Endothelial cell of umbilical vein (primary cell): ENCODE data around the gene TMEM200B. TPM values are rescaled to one million over a fixed set of nuclear protein-coding genes. Genes with fewer than 3 reads are reported as not detected.
"Not testable (repeated sequence)": the region's sequence is repeated elsewhere in the genome, so short reads cannot be mapped to it uniquely, and the experiment has no call there.

Experiments
- BruUV-seq: library from RNA; stranded (reverse); fragments of 400-500 nt; replicated peaks from 2 replicates; lab custom pipeline; 2021; lab: Mats Ljungman, UMichigan
- CTCF ChIA-PET: fragments of 300-600, 350-600 bp; sonication (Branson Sonifier 250); formaldehyde crosslinking; loops from one replicate; lab custom pipeline; 2021; ENCODE audit warnings: antibody characterized with exemption, inconsistent platforms; lab: Charles Lee
- POLR2A ChIA-PET: fragments of 300-600, 350-600 bp; sonication (Branson Sonifier 250); formaldehyde crosslinking; loops from one replicate; lab custom pipeline; 2021; ENCODE audit warnings: antibody characterized with exemption, inconsistent platforms; lab: Charles Lee
- DNase-seq: peaks from one replicate; pipeline ENCODE4 v3.0.0-alpha.2; 2011; ENCODE audit warnings: low read depth, low spot score
- FAIRE-seq: peaks from 2 replicates; lab custom pipeline; 2011; peaks lifted over from hg19 to GRCh38; lab: Jason Lieb, UNC
- H2AFZ ChIP-seq: 2 replicates; pipeline ENCODE4 v1.6.0; 2012; ENCODE audit warnings: low read depth, low read length, control low read depth, inconsistent platforms
- H3K27ac ChIP-seq: 2 replicates; pipeline ENCODE4 v1.5.1; 2011; ENCODE audit warnings: low read depth, mild to moderate bottlenecking, control low read depth, low read length, moderate library complexity; ENCODE audit not compliant: insufficient read depth
- H3K27me3 ChIP-seq, 2 experiments: 2 replicates each; pipeline versions ENCODE4 v1.6.0 to v1.6.1; 2011; ENCODE audit warnings: low read length in 2 of 2, mixed read lengths in 1 of 2; ENCODE audit not compliant: control insufficient read depth in 2 of 2, insufficient read depth in 2 of 2
- H3K36me3 ChIP-seq, 2 experiments: 2 replicates in 1 of 2; 3 replicates in 1 of 2; pipeline ENCODE4 v1.5.1; 2011; ENCODE audit warnings: low read length in 2 of 2, mild to moderate bottlenecking in 1 of 2, moderate library complexity in 1 of 2; ENCODE audit not compliant: control insufficient read depth in 2 of 2, insufficient read depth in 2 of 2; ENCODE audit errors: extremely low read depth in 1 of 2
- H3K4me1 ChIP-seq: 3 replicates; pipeline ENCODE4 v1.5.1; 2011; ENCODE audit warnings: mild to moderate bottlenecking, low read length; ENCODE audit not compliant: control insufficient read depth, insufficient read depth; ENCODE audit errors: extremely low read depth
- H3K4me2 ChIP-seq: 2 replicates; pipeline ENCODE4 v1.6.1; 2011; ENCODE audit warnings: low read length, control low read depth, mixed read lengths; ENCODE audit not compliant: insufficient read depth
- H3K4me3 ChIP-seq, 3 experiments: fragments of 200-600 bp in 1 of 3; sonication (generic), shearing (Covaris generic) in 1 of 3; replicated peaks in 1 of 3; 2 replicates each; pipeline ENCODE4 v1.5.1; 2011 to 2016; ENCODE audit warnings: control low read depth in 3 of 3, low read length in 3 of 3, mild to moderate bottlenecking in 2 of 3, inconsistent platforms in 1 of 3, low read depth in 1 of 3, moderate library complexity in 1 of 3; ENCODE audit not compliant: insufficient read depth in 1 of 3
- H3K79me2 ChIP-seq: 2 replicates; pipeline ENCODE4 v1.6.0; 2012; ENCODE audit warnings: low read length, inconsistent platforms; ENCODE audit not compliant: control insufficient read depth, insufficient read depth
- H3K9ac ChIP-seq: replicated peaks from 2 replicates; pipeline ENCODE3; 2011; ENCODE audit warnings: low read length, control low read depth; ENCODE audit not compliant: insufficient read depth; ENCODE audit errors: extremely low read depth
- H3K9me1 ChIP-seq: replicated peaks from 3 replicates; pipeline ENCODE4 v1.6.0; 2011; ENCODE audit warnings: mild to moderate bottlenecking, low read length; ENCODE audit not compliant: control insufficient read depth, insufficient read depth; ENCODE audit errors: extremely low read depth
- H3K9me3 ChIP-seq: replicated peaks from 2 replicates; pipeline ENCODE4 v1.5.1; 2012; ENCODE audit warnings: low read length, inconsistent platforms; ENCODE audit not compliant: control insufficient read depth, insufficient read depth
- H4K20me1 ChIP-seq: replicated peaks from 2 replicates; pipeline ENCODE3; 2011; ENCODE audit warnings: mild to moderate bottlenecking, low read length; ENCODE audit not compliant: control insufficient read depth, insufficient read depth; ENCODE audit errors: extremely low read depth
- GATA2 ChIP-seq: IDR thresholded peaks from 2 replicates; pipeline ENCODE4 v1.7.0; 2011; ENCODE audit warnings: low read depth, mild to moderate bottlenecking, moderate library complexity, mixed read lengths, low read length; ENCODE audit not compliant: insufficient read length, insufficient read depth
- JUN ChIP-seq: IDR thresholded peaks from 2 replicates; pipeline ENCODE4 v1.6.1; 2011; ENCODE audit warnings: borderline replicate concordance, low read depth; ENCODE audit not compliant: insufficient read length, insufficient read depth
- MYC ChIP-seq: IDR thresholded peaks from one replicate; pipeline ENCODE4 v1.6.1; 2011; ENCODE audit warnings: mild to moderate bottlenecking, low read depth, low read length
- POLR2AphosphoS5 ChIP-seq: IDR thresholded peaks from 2 replicates; pipeline ENCODE4 v1.6.1; 2012; ENCODE audit warnings: low read depth, mild to moderate bottlenecking, control low read depth, low read length, moderate library complexity; ENCODE audit not compliant: insufficient read depth
- dilution Hi-C: fragments of 300-500 bp; cut with MboI; formaldehyde crosslinking; loops from one replicate; pipeline ENCODE4 v1.15.0; 2019; ENCODE audit warnings: low sequenced_read_pairs; ENCODE audit not compliant: extremely low pct_ligation_motif_present
- intact Hi-C: fragments of 100-400 bp; cut with micrococcal nuclease; formaldehyde crosslinking; loops from one replicate; pipeline ENCODE4 v1.10.0; 2022
- polyA plus RNA-seq, 4 experiments: library from polyadenylated mRNA; depleted of rRNA in 3 of 4; stranded (reverse) in 3 of 4; unstranded in 1 of 4; fragments of >200 nt; gene quantifications; 2 replicates each; pipeline versions ENCODE4 v1.2.1 to v1.2.3, GENCODE V29; 2011 to 2012; ENCODE audit warnings: missing spikeins in 1 of 4
- total RNA-seq: library from RNA; stranded (reverse); gene quantifications from 2 replicates; pipeline ENCODE4 v1.2.3, GENCODE V29; 2021
- TF ChIP-seq, protein P1 (sequence below): IDR thresholded peaks from 2 replicates; pipeline ENCODE4 v1.6.1; 2011; ENCODE audit not compliant: insufficient read depth, insufficient read length
- TF ChIP-seq, protein P2 (sequence below), 2 donors: IDR thresholded peaks; 1 replicate in 1 of 2; 2 replicates in 1 of 2; pipeline ENCODE4 v1.5.1; 2011; ENCODE audit warnings: low read length in 2 of 2, mild to moderate bottlenecking in 2 of 2, moderate library complexity in 2 of 2, control low read depth in 1 of 2, inconsistent platforms in 1 of 2, low read depth in 1 of 2; ENCODE audit not compliant: insufficient read depth in 1 of 2; ENCODE audit errors: extremely low read depth in 1 of 2

The TMEM200B gene
- total and polyA plus RNA-seq, 2 donors (not counting 3 experiments of a cell fraction or from before 2014, with no cell fraction given): 0.72 to 1.6 TPM

DNA sequence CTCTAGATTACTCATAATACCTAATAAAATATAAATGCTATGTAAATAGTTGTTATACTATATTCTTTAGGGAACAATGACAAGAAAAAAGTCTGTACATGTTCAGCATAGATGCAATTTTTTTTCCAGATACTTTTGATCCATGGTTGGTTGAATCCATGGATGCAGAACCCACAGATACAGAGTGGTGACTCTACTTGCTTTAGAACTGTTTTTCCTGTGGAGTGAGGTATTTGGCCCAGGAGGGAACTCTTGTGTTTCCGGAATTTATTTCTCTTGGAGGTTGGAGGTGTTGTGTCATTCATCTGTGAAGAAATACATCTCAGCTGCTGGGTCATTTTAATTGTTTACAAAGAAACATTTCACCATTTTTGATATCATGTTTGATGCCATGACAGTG is 28.7 kb downstream of the TMEM200B start:
- POLR2A ChIA-PET: no interaction called here

DNA sequence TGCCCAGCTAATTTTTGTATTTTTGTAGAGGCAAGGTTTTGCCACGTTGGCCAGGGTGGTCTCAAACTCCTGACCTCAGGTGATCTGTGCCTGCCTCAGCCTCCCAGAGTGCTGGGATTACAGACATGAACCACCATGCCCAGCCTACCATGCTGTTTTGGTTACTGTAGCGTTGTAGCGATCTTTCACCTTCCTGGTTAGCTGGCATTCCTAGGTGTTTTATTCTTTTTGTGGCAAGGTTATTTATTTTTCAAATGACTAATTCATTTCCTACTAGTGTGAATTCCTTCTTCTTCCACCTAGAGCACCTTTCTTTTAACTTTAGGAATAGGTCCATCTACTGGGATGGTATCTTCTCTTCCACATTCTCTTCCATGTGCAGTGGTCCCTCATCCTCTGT is 29.3 kb downstream of the TMEM200B start:
- Histone ChIP-seq H4K20me1 (no peaks in the 10 kb centered on the region), H3K79me2 (no peaks in the 10 kb centered on the region), H2AFZ (no peak overlapping the region), H3K9ac (no peak overlapping the region), H3K27me3 (no peaks in the 10 kb centered on the region), H3K9me3 (no peaks in the 10 kb centered on the region), H3K4me3 (no peak overlapping the region), H3K36me3 (no peaks in the 10 kb centered on the region), H3K4me2 (no peak overlapping the region), H3K27ac (no peak overlapping the region), H3K4me1 (no peaks in the 10 kb centered on the region), H3K9me1 (no peaks in the 10 kb centered on the region)
- ChIA-PET POLR2A (no interaction called here), CTCF (no interaction called here)
- FAIRE-seq (no peak), DNase-seq (no peak)
- TF ChIP-seq GATA2 (no peak), MYC (no peak), POLR2AphosphoS5 (no peak), JUN (no peak)
- TF ChIP-seq, protein P1, sequence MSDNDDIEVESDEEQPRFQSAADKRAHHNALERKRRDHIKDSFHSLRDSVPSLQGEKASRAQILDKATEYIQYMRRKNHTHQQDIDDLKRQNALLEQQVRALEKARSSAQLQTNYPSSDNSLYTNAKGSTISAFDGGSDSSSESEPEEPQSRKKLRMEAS: no peak
- BruUV-seq: no TSS peak
- dilution Hi-C loops: no loop called here
- intact Hi-C loops: no loop called here

More for the DNA sequence above, 28.7 kb downstream of the TMEM200B start:
- Histone ChIP-seq H3K9me3 (no peaks in the 10 kb centered on the region), H3K4me2 (no peak overlapping the region), H3K79me2 (no peaks in the 10 kb centered on the region), H2AFZ (no peak overlapping the region), H3K27ac (no peak overlapping the region), H3K4me1 (no peaks in the 10 kb centered on the region), H3K27me3 (no peaks in the 10 kb centered on the region), H3K4me3 (no peak overlapping the region), H3K9me1 (no peaks in the 10 kb centered on the region), H4K20me1 (no peaks in the 10 kb centered on the region), H3K36me3 (no peaks in the 10 kb centered on the region), H3K9ac (no peak overlapping the region)
- TF ChIP-seq, protein P2, sequence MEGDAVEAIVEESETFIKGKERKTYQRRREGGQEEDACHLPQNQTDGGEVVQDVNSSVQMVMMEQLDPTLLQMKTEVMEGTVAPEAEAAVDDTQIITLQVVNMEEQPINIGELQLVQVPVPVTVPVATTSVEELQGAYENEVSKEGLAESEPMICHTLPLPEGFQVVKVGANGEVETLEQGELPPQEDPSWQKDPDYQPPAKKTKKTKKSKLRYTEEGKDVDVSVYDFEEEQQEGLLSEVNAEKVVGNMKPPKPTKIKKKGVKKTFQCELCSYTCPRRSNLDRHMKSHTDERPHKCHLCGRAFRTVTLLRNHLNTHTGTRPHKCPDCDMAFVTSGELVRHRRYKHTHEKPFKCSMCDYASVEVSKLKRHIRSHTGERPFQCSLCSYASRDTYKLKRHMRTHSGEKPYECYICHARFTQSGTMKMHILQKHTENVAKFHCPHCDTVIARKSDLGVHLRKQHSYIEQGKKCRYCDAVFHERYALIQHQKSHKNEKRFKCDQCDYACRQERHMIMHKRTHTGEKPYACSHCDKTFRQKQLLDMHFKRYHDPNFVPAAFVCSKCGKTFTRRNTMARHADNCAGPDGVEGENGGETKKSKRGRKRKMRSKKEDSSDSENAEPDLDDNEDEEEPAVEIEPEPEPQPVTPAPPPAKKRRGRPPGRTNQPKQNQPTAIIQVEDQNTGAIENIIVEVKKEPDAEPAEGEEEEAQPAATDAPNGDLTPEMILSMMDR (IDR thresholded peaks at IDR 0.05; ENCODE audit: extremely low read depth in 1 of 2, insufficient read depth in 1 of 2, low read depth in 1 of 2, low read length in 2 of 2): no peak
- TF ChIP-seq MYC: no peak
- TF ChIP-seq, protein P1: no peak
- no TSS peak for BruUV-seq
- CTCF ChIA-PET: interaction anchor here (0.9 kb wide), 1 partner anchor 108 kb away, joined by 3 read pairs; no protein-coding TSS in a partner anchor
- DNase-seq (no peak), FAIRE-seq (no peak)
- intact Hi-C loops (no loop called here), dilution Hi-C loops (no loop called here)

DNA sequence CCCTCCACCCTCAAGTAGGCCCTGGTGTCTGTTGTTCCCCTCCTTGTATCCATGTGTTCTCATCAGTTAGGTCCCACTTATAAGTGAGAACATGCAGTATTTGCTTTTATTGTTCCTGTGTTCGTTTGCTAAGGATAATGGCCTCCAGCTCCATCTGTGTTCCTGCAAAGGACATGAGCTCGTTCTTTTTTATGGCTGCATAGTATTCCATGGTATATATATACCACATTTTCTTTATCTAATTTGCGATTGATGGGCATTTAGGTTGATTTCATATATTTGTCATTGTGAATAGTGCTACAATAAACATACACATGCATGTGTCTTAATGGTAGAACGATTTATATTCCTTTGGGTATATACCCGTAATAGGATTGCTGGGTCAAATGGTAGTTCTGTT is 31.0 kb downstream of the TMEM200B start:
- H3K36me3 ChIP-seq, FAIRE-seq, H3K4me1 ChIP-seq, H4K20me1 ChIP-seq, H3K27me3 ChIP-seq, DNase-seq, H3K4me3 ChIP-seq, BruUV-seq, intact Hi-C loops, H3K9ac ChIP-seq, H3K4me2 ChIP-seq, H2AFZ ChIP-seq, H3K9me1 ChIP-seq, CTCF ChIA-PET, POLR2A ChIA-PET, H3K27ac ChIP-seq, dilution Hi-C loops, H3K79me2 ChIP-seq, H3K9me3 ChIP-seq: not testable (repeated sequence)
